GM11168 (cell line): Measurements from ENCODE around the gene ATP8A2.

Experiments used
- in situ Hi-C: fragments of 300-500 bp; cut with MboI; formaldehyde crosslinking; loops from one replicate; pipeline ENCODE4 v1.12.0; 2022; ENCODE audit warnings: low sequenced_read_pairs; ENCODE audit not compliant: unreplicated experiment

Gene ATP8A2

GRCh38 chr13:26034018-26034417, 662.2 kb downstream of the ATP8A2 start:
- in situ Hi-C loops: no loop called here

DNA sequence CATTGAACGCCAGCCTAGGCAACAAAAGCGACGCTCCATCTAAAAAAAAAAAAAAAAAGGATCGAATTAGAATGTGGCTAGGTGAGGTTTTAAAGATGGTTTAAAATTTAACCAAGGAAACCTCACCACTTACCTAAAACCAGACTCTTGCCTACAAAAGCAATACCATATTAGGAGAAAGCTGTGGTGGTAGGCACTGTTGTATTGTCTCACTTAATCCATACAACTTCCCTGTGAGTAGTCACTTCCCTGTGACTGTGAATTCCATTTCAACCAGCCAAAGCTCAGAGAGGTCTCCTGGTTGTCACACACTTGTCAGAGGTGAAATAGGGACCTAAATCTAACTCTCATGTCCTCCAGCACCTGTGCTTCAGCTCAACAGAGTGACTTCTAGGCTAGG, 664.6 kb downstream of the ATP8A2 start:
- in situ Hi-C loops: no loop called here

DNA sequence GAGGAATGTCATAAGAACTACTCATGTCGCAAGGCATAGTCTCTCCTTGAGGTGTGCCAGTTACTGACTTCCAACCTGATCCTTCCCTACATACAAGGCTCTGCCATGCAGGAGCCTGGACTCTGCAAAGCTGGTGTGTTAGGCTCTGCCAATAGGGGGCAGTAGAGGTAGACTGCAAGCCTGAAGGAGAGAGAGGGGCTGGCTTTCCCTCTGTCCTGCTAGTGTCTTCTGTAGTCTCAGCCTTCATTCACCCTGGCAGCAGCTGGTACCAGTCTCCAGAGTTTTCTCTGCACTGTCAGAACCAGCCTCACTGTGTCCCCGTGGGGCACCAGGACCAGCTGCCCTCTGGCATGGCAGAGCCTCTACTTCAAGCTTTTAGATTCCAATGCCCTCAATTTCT, 665.5 kb downstream of the ATP8A2 start:
- in situ Hi-C loops: no loop called here

DNA sequence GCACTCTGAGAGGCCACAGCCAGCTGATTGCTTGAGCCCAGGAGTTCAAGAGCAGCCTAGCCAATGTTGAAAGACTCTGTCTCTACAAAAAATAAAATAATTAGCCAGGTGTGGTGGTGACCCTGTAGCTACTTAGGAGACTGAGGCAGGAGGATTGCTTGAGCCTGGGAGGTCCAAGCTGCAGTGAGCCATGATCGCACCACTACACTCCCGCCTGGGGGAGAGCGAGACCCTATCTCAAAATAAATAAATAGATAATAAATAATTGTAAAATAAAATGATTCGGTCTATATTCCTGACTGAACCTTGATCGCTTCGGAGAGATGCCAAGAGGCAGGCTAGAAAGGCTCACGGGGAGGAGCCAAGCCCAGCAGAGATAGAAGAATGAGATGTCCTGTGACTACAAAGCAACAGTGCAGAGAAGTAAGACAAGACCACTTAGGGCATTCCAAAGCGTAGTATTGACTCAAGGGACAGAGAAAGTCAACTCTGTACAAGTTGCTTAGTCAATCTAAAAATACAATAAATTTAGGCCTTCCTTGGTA, 667.2 kb downstream of the ATP8A2 start:
- in situ Hi-C loops: no loop called here

GRCh38 chr13:26041444-26041843, 669.7 kb downstream of the ATP8A2 start:
- in situ Hi-C loops: no loop called here

DNA sequence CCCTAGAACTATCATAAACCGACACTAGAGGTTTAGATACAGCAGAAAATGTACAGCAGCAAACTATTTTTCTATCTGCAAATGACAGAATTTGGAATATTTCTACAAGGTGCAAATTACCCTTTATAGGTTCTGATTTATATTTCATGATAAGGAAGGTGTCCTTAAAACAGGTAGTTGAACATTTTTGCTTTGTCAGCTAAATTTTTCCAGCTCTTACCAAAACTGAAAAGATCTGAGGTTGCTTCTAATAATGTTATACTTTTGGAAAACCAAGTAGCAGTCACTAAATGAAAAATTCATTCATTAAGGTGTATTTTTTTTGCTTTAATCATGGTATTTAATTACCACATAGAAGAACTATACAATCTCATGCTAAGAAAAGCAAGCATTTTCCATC, 671.0 kb downstream of the ATP8A2 start:
- in situ Hi-C loops: no loop called here

DNA sequence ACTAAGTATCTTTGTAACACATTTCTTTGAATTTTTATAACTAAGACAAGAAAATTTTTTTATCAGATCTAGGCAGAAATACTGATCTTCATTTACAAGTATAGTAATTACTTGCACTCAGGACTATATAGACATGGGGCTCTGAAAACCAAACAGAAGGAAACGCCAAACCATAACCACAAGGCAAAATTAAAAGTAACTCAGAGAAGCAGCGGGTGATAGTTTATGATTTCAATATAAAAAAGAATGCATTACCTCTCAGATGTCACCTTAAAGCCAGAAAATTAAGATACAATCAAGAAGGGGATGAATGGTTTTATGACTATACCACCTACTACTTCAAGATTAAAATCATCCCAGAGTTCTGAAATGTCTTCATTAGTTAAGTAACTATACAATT, 673.4 kb downstream of the ATP8A2 start:
- in situ Hi-C loops: no loop called here

DNA sequence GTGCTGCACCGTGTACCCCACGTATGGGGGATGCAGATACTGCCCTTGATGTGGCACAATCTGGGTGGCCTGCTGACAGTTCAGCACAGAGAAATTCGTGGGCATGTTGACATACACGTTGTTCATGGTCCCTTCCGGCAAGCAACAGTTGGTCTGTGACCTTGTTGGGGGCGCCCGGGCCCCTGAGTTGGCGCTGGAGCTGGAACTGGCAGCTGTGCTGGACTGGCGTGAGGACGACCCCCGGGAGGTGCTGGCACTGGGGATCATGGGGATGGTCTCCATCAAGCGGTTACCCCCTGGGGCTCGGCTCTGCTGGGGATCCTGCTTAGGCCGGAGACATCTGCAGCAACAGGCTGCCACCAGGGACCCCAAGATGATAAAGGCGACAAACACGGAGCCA, 674.9 kb downstream of the ATP8A2 start:
- in situ Hi-C loops: no loop called here

- in situ Hi-C loops: no loop called here
Measured at GRCh38 chr13:26047040-26047439, 675.3 kb downstream of the ATP8A2 start.

DNA sequence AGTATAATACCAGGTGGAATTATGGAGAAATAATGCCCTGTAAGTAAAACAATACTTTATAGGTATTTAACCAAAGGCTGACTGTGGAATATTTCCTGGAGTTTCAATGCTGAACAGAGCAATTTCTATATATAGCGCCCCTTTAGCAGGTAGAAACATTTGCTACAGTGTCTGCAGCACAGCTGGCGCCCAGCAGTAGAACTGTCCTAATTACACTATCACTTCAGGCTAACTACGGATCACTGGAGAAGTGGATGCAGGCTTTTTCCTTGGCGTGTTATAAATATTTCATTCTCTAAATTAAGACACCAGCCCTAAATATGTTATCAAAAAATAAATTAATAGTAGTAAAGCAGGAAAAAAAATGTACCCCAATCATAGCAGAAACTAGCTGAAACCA, 677.0 kb downstream of the ATP8A2 start:
- in situ Hi-C loops: no loop called here

DNA sequence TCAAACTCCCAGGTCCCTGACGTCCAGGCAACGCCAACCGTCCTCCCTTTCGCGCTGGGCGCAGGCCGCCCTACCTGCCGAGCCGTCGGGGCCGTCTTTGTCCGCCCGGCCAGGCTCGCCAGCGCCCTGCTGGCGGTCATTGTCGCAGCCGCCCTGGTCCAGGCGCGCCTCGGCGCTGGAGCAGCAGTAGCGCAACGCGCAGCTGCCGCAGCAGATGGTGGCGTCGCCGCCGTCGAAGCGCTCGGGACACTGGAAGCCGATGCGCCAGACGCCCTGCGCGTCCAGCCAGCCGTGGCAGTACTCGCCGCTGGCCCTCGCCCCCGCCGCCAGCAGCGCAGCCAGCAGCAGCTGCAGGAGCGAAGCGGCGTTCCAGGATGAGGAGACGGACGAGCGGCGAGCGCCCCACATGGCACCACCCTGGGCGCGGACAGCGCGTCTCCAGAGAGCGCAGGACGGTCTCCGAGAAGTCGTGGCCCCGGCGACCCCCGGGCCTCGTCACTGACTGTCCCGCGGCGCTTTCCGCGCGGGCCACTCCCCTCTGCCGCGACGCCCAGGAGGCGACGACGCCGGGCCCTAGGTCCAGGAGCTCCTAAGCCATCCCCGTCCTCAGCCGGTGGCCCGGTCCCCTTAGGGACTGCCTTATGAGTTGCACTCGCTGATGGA, 678.9 kb downstream of the ATP8A2 start:
- in situ Hi-C loops: loop anchor here (25.0 kb wide), 1 partner anchor 213 kb away; no protein-coding TSS in a partner anchor

- in situ Hi-C loops: loop anchor here (25.0 kb wide), 1 partner anchor 214 kb away; no protein-coding TSS in a partner anchor
Measured at GRCh38 chr13:26051231-26051656, 679.5 kb downstream of the ATP8A2 start.

- in situ Hi-C loops: loop anchor here (25.0 kb wide), 1 partner anchor 214 kb away; no protein-coding TSS in a partner anchor
Measured at GRCh38 chr13:26051657-26052311, 680.0 kb downstream of the ATP8A2 start, which contains the start of gene SHISA2. Gene SHISA2, minus strand, starts transcription at chr13:26052016. Its CDS starts 1,041 bp downstream, at chr13:26050975.

GRCh38 chr13:26052337-26052736, 680.6 kb downstream of the ATP8A2 start:
- in situ Hi-C loops: loop anchor here (25.0 kb wide), 1 partner anchor 215 kb away; no protein-coding TSS in a partner anchor

DNA sequence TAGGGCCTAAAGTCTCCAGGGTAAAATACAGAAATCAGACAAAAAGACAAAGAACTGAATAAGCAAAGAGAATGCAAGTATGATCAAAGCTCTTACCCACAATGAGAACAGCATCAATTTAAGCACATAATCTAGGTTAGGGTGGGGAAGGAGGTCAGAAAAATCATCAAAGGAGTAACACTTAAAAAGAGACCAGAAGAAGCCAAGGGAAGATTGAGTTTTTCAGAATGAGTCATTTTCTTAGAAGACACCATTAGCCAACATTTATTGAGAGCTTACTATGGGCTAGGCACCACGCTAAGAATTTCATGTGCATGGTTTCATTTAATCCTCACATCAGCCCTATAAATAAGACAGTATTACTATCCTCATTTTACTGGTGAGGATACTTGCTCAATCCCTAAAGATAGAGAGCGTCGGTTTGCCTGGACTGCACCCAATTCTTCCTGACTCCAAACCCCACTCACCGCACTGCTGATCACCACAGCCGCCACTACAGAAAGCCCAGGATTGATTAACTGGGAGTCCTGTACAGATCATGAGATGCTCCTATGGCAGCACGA, 681.7 kb downstream of the ATP8A2 start:
- in situ Hi-C loops: loop anchor here (25.0 kb wide), 1 partner anchor 216 kb away; no protein-coding TSS in a partner anchor

DNA sequence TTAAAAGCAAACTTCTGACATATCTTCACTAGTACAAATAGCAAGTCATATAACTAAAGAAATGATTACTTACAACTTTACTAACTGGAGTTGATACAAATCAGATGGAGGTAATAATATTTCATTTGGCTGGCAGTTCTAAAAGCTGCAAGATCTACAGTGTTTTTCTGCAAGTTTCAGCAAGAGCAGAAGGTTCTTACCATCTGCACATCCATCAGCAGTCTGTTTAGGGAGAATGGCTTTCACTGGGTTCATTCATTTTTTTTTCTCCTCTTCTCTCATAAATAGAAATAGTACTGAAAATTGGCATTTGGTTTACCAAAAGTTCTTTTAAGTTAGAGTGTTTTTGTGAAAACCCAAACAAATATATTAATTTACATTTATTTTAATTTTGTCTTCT, 683.1 kb downstream of the ATP8A2 start:
- in situ Hi-C loops: loop anchor here (25.0 kb wide), 1 partner anchor 218 kb away; no protein-coding TSS in a partner anchor

- in situ Hi-C loops: loop anchor here (25.0 kb wide), 1 partner anchor 221 kb away; no protein-coding TSS in a partner anchor
Measured at GRCh38 chr13:26058704-26059103, 686.9 kb downstream of the ATP8A2 start.

- in situ Hi-C loops: loop anchor here (25.0 kb wide), 1 partner anchor 223 kb away; no protein-coding TSS in a partner anchor
Measured at GRCh38 chr13:26060357-26060756, 688.6 kb downstream of the ATP8A2 start.

- in situ Hi-C loops: loop anchor here (25.0 kb wide), 1 partner anchor 224 kb away; no protein-coding TSS in a partner anchor
Measured at GRCh38 chr13:26061256-26061655, 689.5 kb downstream of the ATP8A2 start.

GRCh38 chr13:26061947-26062346, 690.2 kb downstream of the ATP8A2 start:
- in situ Hi-C loops: loop anchor here (25.0 kb wide), 1 partner anchor 225 kb away; no protein-coding TSS in a partner anchor
